HL-60 (cell line): Measurements from ENCODE around the gene HTR7.

ENCODE experiments used
- CTCF ChIP-seq: IDR thresholded peaks from one replicate; pipeline ENCODE4 v1.5.1; 2011; ENCODE audit warnings: low read length, control low read depth, inconsistent platforms; ENCODE audit not compliant: insufficient read depth
- POLR2AphosphoS5 ChIP-seq: IDR thresholded peaks from 2 replicates; pipeline ENCODE4 v1.6.1; 2012; ENCODE audit warnings: low read depth

DNA sequence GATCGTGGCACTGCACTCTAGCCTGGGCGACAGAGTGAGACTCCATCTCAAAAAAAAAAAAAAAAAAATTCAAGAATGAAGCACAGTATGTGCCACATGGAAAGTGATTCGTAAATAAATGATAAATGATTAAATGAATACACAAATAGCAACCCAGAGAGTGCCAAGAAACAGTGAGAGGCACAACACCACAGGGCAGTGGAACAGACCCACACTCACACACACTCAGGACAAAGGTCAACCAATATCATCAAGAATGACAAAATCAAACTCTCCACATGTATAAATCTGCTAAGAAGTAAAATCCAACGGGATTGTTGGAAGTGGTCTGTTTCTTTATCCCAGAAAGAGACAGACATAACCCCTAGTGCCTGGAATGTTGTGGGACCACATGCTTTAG is 77.4 kb downstream of the HTR7 start:
- TF ChIP-seq CTCF (no peak), POLR2AphosphoS5 (no peak)
